BE2C (cell line): ENCODE data around the gene POLD1.
"Not testable (repeated sequence)": the region's sequence is repeated elsewhere in the genome, so short reads cannot be mapped to it uniquely, and the experiment has no call there.

Source experiments
- DNase-seq: peaks from one replicate; pipeline ENCODE4 v3.0.0-alpha.2; 2020
- H3K27me3 ChIP-seq: fragments of 250-450 bp; sonication (Bioruptor Pico); 2 replicates; pipeline ENCODE4 v1.5.1; 2020; ENCODE audit warnings: mild to moderate bottlenecking
- H3K36me3 ChIP-seq: fragments of 250-450 bp; sonication (Bioruptor Pico); 2 replicates; pipeline ENCODE4 v1.5.1; 2020; ENCODE audit warnings: mild to moderate bottlenecking
- H3K4me1 ChIP-seq: fragments of 250-450 bp; sonication (Bioruptor Pico); 2 replicates; pipeline ENCODE4 v1.5.1; 2020
- H3K4me3 ChIP-seq: 2 replicates; pipeline ENCODE4 v1.5.1; 2011; ENCODE audit warnings: low read depth, low read length
- H3K9me3 ChIP-seq: fragments of 250-450 bp; sonication (Bioruptor Pico); 2 replicates; pipeline ENCODE4 v1.5.1; 2020
- CTCF ChIP-seq: IDR thresholded peaks from 2 replicates; pipeline ENCODE4 v1.5.1; 2012; ENCODE audit warnings: mild to moderate bottlenecking, low read depth, low read length

POLD1 gene

GRCh38 chr19:50349277-50350057 is 34.7 kb upstream of the POLD1 start:
- TF ChIP-seq CTCF: no peak
- Histone ChIP-seq H3K9me3 (no peaks in the 10 kb centered on the region), H3K36me3 (no peaks in the 10 kb centered on the region), H3K27me3 (no peaks in the 10 kb centered on the region), H3K4me3 (no peak overlapping the region), H3K4me1 (no peaks in the 10 kb centered on the region)
- DNase-seq: no peak

GRCh38 chr19:50352242-50352641 is 31.9 kb upstream of the POLD1 start:
- Histone ChIP-seq H3K36me3 (no peaks in the 10 kb centered on the region), H3K4me3 (no peak overlapping the region), H3K4me1 (no peaks in the 10 kb centered on the region), H3K27me3 (no peaks in the 10 kb centered on the region), H3K9me3 (no peaks in the 10 kb centered on the region)
- no peak for DNase-seq
- no peak for TF ChIP-seq CTCF

- not testable (repeated sequence) for H3K9me3 ChIP-seq, DNase-seq, H3K36me3 ChIP-seq, H3K27me3 ChIP-seq, H3K4me3 ChIP-seq, H3K4me1 ChIP-seq
These were observed 30.7 kb upstream of the POLD1 start for GRCh38 chr19:50353487-50353880.

GRCh38 chr19:50356691-50357177 is 27.4 kb upstream of the POLD1 start:
- TF ChIP-seq CTCF: no peak
- Histone ChIP-seq H3K9me3 (no peaks in the 10 kb centered on the region), H3K4me1 (no peaks in the 10 kb centered on the region), H3K27me3 (no peaks in the 10 kb centered on the region), H3K4me3 (no peak overlapping the region), H3K36me3 (no peaks in the 10 kb centered on the region)
- DNase-seq: no peak

- H3K27me3 ChIP-seq: no peaks in the 10 kb centered on the region
These were observed 26.7 kb upstream of the POLD1 start for GRCh38 chr19:50357178-50358100.

More at GRCh38 chr19:50357178-50358100, 26.7 kb upstream of the POLD1 start:
- H3K4me3 ChIP-seq: peak overlapping the region; percentile 64
- no peaks in the 10 kb centered on the region for H3K9me3 ChIP-seq
- H3K36me3 ChIP-seq: no peaks in the 10 kb centered on the region
- DNase-seq: peak; percentile 89
- peak; percentile 83 for TF ChIP-seq CTCF
- no peaks in the 10 kb centered on the region for H3K4me1 ChIP-seq
